Smooth muscle cell (in vitro differentiated cells): ENCODE measurements around the gene SLC25A44. TPM values are rescaled to one million over a fixed set of nuclear protein-coding genes. Genes with fewer than 3 reads are reported as not detected.

Experiments used
- DNase-seq: peaks from one replicate; lab custom pipeline; 2025; ENCODE audit not compliant: unreplicated experiment; lab: John Stamatoyannopoulos, UW
- H2AFZ ChIP-seq: fragments of 200-600 bp; sonication (generic); 2 replicates; pipeline ENCODE4 v1.6.0; 2016; ENCODE audit warnings: antibody characterized with exemption, low read depth, mild to moderate bottlenecking
- H3F3A ChIP-seq: fragments of 200-600 bp; sonication (generic); 2 replicates; pipeline ENCODE4 v1.6.0; 2017; ENCODE audit warnings: antibody characterized with exemption, low read depth
- H3K27ac ChIP-seq: fragments of 200-600 bp; sonication (generic); 2 replicates; pipeline ENCODE4 v1.5.1; 2016; ENCODE audit warnings: low read depth, mild to moderate bottlenecking
- H3K27me3 ChIP-seq: fragments of 200-600 bp; sonication (generic); 2 replicates; pipeline ENCODE4 v1.6.1; 2016; ENCODE audit warnings: low read depth, mild to moderate bottlenecking
- H3K36me3 ChIP-seq: fragments of 200-600 bp; sonication (generic); 2 replicates; pipeline ENCODE4 v1.5.1; 2016; ENCODE audit warnings: low read depth
- H3K4me1 ChIP-seq: fragments of 200-600 bp; sonication (generic); 2 replicates; pipeline ENCODE4 v1.5.1; 2016; ENCODE audit warnings: low read depth
- H3K4me2 ChIP-seq: fragments of 200-600 bp; sonication (generic); 2 replicates; pipeline ENCODE4 v1.6.0; 2016; ENCODE audit warnings: mild to moderate bottlenecking
- H3K4me3 ChIP-seq: fragments of 200-600 bp; sonication (generic); 2 replicates; pipeline ENCODE4 v1.5.1; 2016; ENCODE audit warnings: mild to moderate bottlenecking
- H3K79me2 ChIP-seq: fragments of 200-600 bp; sonication (generic); 2 replicates; pipeline ENCODE4 v1.6.0; 2016; ENCODE audit warnings: low read depth, mild to moderate bottlenecking
- H3K9ac ChIP-seq: fragments of 200-600 bp; sonication (generic); 2 replicates; pipeline ENCODE4 v1.6.0; 2016; ENCODE audit warnings: low read depth
- H3K9me3 ChIP-seq: fragments of 200-600 bp; sonication (generic); replicated peaks from 2 replicates; pipeline ENCODE4 v1.5.1; 2016; ENCODE audit warnings: low read depth
- H4K20me1 ChIP-seq: fragments of 200-600 bp; sonication (generic); 2 replicates; pipeline ENCODE4 v1.6.0; 2016; ENCODE audit warnings: low read depth
- CTCF ChIP-seq: fragments of 200-600 bp; sonication (generic); IDR thresholded peaks from 2 replicates; pipeline ENCODE4 v1.5.1; 2017; ENCODE audit warnings: borderline replicate concordance, mild to moderate bottlenecking, antibody characterized with exemption; ENCODE audit not compliant: insufficient read depth, poor library complexity, severe bottlenecking
- WGBS: methylation state at CpG from one replicate; pipeline ENCODE4 v1.1.7; 2016; ENCODE audit warnings: low lambda C conversion rate; 5-methylcytosine and 5-hydroxymethylcytosine counted together
- polyA plus RNA-seq: library from polyadenylated mRNA; unstranded; fragments of >200 nt; fragmentation: Nextera tagmentation; extraction: Ambion mirVana; gene quantifications from 2 replicates; pipeline ENCODE4 v1.2.1, GENCODE V29; 2016
- total RNA-seq: library from RNA; depleted of rRNA; stranded (reverse); fragments of >200 nt; gene quantifications from 2 replicates; pipeline ENCODE4 v1.2.3, GENCODE V29; 2014

SLC25A44 gene
- total and polyA plus RNA-seq, 2 experiments from 2014 or later = 11.4 to 11.6 TPM

GRCh38 chr1:156251527-156251926 is 57.6 kb downstream of the SLC25A44 start:
- 42% methylated on average over 3 of the region's 3 CpGs for WGBS
- no peak for DNase-seq
- no peaks in the 10 kb centered on the region for H3K36me3 ChIP-seq

GRCh38 chr1:156253634-156254033 is 59.7 kb downstream of the SLC25A44 start:
- H3K4me2 ChIP-seq = no peak overlapping the region
- H3K79me2 ChIP-seq = no peaks in the 10 kb centered on the region
- no peak for DNase-seq
- H2AFZ ChIP-seq = no peak overlapping the region
- peaks cover 4% of the 10 kb centered on the region for H4K20me1 ChIP-seq
- no peak overlapping the region for H3K27ac ChIP-seq
- no peak overlapping the region for H3K9ac ChIP-seq
- H3K27me3 ChIP-seq = no peaks in the 10 kb centered on the region
- H3K4me1 ChIP-seq = no peaks in the 10 kb centered on the region
- no peaks in the 10 kb centered on the region for H3K9me3 ChIP-seq
- H3K4me3 ChIP-seq = no peak overlapping the region
- WGBS = 99% methylated on average over 3 of the region's 3 CpGs
- H3K36me3 ChIP-seq = no peaks in the 10 kb centered on the region
- no peaks in the 10 kb centered on the region for H3F3A ChIP-seq
- no peak for TF ChIP-seq CTCF

More at GRCh38 chr1:156251527-156251926, 57.6 kb downstream of the SLC25A44 start:
- H2AFZ ChIP-seq = no peak overlapping the region
- no peaks in the 10 kb centered on the region for H3K27me3 ChIP-seq
- H3K9me3 ChIP-seq = no peaks in the 10 kb centered on the region
- H3K4me3 ChIP-seq = no peak overlapping the region
- no peak for TF ChIP-seq CTCF
- no peaks in the 10 kb centered on the region for H3F3A ChIP-seq
- H3K4me2 ChIP-seq = no peak overlapping the region
- no peak overlapping the region for H3K9ac ChIP-seq
- no peaks in the 10 kb centered on the region for H3K79me2 ChIP-seq
- no peaks in the 10 kb centered on the region for H3K4me1 ChIP-seq
- no peak overlapping the region for H3K27ac ChIP-seq
- no peaks in the 10 kb centered on the region for H4K20me1 ChIP-seq

GRCh38 chr1:156257711-156258110 is 63.8 kb downstream of the SLC25A44 start:
- no peaks in the 10 kb centered on the region for H3K36me3 ChIP-seq
- H3K9ac ChIP-seq = no peak overlapping the region
- 98% methylated on average over 2 of the region's 2 CpGs for WGBS
- no peaks in the 10 kb centered on the region for H3F3A ChIP-seq
- no peaks in the 10 kb centered on the region for H3K4me1 ChIP-seq
- H3K4me3 ChIP-seq = no peak overlapping the region
- H3K9me3 ChIP-seq = no peaks in the 10 kb centered on the region
- no peak overlapping the region for H3K4me2 ChIP-seq
- TF ChIP-seq CTCF = no peak
- no peak overlapping the region for H3K27ac ChIP-seq
- no peaks in the 10 kb centered on the region for H3K79me2 ChIP-seq
- no peaks in the 10 kb centered on the region for H3K27me3 ChIP-seq
- DNase-seq = no peak
- H4K20me1 ChIP-seq = peaks cover 4% of the 10 kb centered on the region
- no peak overlapping the region for H2AFZ ChIP-seq

- 95% methylated on average over 8 of the region's 8 CpGs for WGBS
- H3K36me3 ChIP-seq = no peaks in the 10 kb centered on the region
- no peaks in the 10 kb centered on the region for H3K79me2 ChIP-seq
- no peak overlapping the region for H2AFZ ChIP-seq
- DNase-seq = no peak
- H3K4me3 ChIP-seq = no peak overlapping the region
- no peak for TF ChIP-seq CTCF
- H3K9me3 ChIP-seq = no peaks in the 10 kb centered on the region
- no peak overlapping the region for H3K27ac ChIP-seq
- H3K4me1 ChIP-seq = no peaks in the 10 kb centered on the region
- peaks cover 4% of the 10 kb centered on the region for H4K20me1 ChIP-seq
- no peaks in the 10 kb centered on the region for H3F3A ChIP-seq
- H3K27me3 ChIP-seq = no peaks in the 10 kb centered on the region
- H3K9ac ChIP-seq = no peak overlapping the region
- H3K4me2 ChIP-seq = no peak overlapping the region
Observed at GRCh38 chr1:156258859-156259258, 65.0 kb downstream of the SLC25A44 start.
